ENCODE data around the gene G3BP2.
"Not testable (repeated sequence)": the region's sequence is repeated elsewhere in the genome, so short reads cannot be mapped to it uniquely, and the experiment has no call there.

Gene G3BP2

DNA sequence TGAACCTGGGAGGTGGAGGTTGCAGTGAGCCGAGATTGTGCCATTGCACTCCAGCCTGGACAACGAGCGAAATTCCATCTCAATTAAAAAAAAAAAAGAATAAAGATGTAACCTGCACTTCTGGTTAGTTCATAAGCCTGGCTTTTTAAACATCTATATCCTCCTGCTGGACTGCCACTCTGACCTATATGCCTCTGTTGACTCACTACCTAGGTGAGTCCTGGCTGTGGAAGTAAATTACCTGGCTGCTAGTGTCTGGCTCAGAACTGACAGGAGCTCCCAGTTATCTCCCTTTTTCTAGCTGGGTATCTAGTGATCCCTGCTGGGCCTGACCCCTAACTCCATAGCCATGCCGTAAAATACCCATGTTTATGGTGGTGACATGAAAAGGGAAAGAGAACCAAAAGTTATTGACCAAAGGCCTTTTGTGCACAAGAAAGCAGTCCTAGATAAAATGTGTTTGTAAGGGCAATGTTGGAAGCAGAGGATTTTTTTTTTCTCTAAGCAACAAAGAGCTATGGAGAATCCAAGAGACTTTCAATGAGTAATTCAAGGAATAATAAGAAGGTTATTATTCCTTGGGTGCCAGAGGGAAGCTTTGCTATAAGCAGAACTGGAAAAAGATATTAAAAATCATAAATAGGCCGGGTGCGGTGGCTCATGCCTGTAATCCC is 10.4 kb upstream of the G3BP2 start:
- no peak for DNase-seq

DNA sequence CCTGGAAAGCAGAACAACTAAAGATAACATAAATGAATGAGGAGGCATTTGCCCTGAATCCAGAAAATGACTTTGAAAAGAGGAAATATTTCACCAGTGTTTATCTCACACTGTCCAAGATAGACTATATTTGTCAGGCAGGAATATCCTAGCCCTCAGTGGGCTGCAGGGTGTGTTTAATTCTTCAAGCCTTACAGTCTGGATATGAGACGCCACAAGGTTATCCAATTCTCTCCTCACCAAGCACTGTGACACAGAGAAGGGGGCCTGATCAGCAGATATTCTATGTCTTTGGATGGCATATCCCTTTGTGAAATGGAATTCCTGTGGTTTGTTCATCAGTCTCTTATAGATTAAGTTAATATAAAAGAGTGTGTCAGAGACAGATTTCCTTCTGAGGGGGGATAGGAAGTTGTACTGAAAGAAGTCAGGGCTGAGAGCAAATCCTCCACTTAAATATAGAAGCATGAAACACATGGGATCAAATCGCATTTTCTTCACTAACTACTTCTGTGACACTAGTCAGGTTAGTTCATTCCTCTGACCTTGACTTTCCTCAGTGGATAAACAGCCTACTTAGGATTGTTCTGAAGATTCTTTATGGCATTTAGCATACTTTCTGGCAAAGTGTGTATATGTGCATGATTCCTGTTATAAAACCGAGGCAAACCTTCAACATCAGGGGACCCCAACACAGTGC is 6.8 kb upstream of the G3BP2 start:
- DNase-seq, result no peak

DNA sequence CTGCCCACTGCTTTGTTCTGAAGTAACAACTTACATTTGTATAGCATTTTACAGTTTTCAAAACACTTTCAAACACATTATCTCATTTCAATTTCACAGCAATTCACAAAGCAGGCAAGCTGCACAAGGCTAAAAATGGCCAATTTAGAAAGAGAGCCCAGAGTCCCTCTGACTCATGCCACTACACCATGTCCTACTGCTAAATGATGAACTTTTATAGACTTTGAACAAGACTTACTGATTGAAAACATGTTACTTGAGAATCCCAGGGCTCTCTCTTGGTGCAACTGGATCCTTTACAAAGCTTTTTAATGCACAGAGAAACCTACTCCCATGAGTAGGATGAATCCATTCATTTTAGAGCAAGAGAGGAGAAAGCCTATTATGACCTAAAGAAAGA is 5.8 kb upstream of the G3BP2 start:
- DNase-seq, result no peak

DNA sequence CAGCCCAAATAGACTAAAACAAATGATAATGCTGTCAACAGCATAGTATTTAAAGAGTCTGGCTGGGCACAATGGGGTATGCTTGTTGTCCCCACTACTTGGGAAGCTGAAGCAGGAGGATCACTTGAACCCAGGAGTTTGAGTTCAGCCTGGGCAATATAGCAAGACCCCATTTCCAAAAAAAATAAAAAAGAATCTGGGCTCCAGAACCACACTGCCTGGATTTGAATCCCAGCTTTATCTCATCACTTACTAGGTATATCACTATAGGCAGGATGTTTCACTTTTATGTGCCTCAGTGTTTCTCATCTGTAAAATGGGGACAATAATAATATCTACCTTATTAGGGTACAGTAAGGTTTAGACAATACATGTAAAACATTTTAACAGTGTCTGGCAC is 5.3 kb upstream of the G3BP2 start:
- DNase-seq, result no peak

DNA sequence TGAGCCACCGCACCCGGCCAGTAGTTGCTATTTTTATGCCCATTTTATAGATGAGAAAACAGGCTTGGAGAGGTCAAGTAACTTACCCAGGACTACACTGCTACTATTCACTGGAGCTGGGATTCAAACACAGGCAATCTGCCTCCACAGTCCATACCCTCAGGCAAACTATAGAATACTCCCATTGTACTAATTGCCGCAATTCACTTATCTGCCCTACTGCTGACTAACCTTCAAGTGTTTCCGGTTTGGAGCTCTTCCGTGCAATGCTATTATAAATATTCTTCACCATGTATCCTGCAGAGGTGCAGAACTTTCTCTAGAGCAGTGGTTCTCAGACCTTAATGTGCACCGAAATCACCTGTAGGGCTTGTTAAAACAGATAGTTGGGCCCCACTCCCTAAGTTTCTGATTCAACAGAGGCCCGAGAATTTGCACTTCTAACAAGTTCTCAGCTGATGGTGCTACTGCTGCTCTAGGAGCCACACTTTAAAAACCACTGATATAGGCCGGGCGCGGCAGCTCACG is 1.9 kb upstream of the G3BP2 start:
- no peak for DNase-seq

DNA sequence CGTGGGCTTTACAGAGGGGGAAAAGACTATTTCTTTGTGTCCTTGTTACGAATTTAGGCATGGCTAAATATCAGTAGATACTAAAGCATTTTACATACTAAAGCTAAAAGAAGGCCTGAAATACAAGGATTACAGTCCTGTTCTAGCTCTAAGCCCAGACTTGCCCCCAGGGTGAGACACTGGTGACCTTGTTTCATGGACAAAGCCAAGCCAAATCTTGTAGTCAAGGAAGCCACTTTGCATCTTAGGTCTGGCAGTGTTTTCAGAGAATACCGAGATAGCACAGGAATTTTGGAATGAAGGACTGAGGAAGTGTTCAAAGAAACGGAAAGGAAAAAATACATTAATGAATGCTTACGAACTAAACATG is 733 bp upstream of the G3BP2 start:
- DNase-seq, result no peak

DNA sequence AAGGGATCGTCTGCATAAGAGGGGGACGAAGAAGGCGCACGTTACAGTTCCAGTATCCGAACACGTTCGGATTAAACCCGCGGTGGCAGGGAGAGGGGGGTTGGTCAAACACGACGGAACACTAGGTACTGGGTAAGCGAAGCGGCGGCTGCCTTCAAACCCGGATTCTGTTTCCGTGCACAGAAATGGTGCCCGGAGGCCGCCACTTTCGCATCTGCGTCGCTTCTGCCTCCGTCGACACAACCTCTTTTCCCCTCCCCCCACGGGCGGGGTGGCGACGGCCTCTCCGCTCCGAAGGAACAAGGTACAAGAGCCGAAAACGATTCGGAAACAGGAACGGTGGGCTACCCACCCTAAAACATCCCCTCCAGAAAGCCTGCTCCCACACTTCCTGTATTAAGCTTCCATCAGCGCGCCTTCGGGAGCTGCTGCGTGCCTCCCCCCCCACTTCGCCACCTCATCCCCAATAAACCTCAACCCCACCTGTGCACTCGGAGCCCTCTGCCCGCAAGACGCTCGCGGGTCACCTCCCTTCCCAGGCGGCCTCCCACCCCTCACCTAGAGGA is 667 bp downstream of the G3BP2 start:
- DNase-seq, result peak; percentile 54

- DNase-seq, result no peak
Observed at GRCh38 chr4:75671802-75672421, 1.3 kb downstream of the G3BP2 start.

DNA sequence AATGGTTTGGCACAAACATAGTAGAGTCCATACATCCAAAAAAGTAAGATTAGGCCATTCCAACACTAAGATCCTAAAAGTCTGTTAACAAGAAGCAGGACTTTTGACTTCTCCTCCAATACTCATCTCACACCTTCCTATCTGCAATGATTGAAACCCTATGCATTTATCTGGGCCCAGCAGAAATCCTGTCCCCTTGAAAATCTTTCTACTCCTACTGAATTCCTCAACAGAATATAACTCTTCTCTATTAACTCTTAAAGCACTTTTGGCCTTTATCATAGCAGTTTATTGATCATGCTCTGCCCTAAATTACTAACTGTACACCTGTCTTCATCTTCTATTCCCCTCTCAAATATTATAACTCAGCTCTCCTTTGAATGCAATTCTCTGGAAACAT is 4.6 kb downstream of the G3BP2 start:
- no peak for DNase-seq

- DNase-seq, result not testable (repeated sequence)
Observed at GRCh38 chr4:75667636-75668035, 5.6 kb downstream of the G3BP2 start.

GRCh38 chr4:75666299-75666698 is 6.9 kb downstream of the G3BP2 start:
- DNase-seq, result no peak

DNA sequence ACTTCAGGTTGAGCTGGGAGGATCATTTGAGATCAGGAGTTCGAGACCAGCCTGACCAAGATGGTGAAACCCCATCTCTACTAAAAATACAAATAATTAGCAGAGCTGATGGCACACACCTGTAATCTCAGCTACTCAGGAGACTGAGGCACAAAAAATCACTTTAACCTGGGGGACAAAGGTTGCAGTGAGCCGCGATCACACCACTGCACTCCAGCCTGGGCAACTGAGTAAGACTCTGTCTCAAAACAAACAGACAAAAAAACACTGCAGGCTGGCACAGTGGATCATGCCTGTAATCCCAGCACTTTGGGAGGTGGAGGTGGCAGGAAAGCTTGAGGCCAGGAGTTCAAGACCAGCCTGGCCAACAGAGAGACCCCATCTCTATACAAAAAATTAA is 8.6 kb downstream of the G3BP2 start:
- DNase-seq, result not testable (repeated sequence)

- DNase-seq, result no peak
Observed at GRCh38 chr4:75662626-75663025, 10.6 kb downstream of the G3BP2 start.

DNA sequence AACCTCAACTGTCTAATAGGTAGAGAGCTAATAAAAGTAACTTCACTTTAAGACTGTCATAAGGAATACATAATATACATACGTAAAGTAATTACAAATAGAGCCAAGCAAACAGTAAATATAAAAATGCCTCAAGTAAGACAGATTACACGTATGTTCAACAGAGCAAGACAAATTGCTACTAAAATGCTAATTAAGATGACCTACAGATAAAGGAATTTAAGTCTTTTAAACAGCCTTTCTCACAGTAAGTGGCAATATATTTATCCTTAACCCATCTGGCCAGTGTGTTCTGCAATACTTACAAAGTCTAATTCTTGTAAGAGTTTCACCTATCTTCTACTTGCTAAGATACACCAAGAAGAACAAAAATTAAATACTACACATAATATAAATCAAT is 12.7 kb downstream of the G3BP2 start:
- no peak for DNase-seq

DNA sequence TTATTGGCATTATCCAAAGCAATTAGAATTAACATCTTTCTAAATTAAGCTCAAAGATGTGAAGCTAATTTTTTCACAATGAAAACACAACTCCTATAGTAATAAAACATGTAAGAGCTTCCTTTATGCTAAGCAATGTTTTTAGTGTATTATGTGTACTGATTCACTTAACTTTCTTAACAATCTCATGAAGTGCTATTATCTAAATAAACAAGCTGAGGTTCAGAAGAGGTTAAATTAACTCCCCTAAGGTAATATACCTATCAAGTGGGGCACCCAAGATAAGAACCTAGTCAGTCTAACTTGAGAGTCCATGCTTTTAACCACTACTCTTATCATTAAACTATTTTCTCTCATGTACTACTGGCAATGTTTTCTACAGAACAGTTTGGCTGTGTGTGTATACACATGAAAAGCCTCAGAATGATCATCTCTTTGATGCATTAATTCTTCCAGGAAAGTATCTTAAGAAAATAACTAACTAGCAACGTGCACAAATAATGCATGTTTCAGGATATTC is 13.6 kb downstream of the G3BP2 start:
- DNase-seq, result no peak

DNA sequence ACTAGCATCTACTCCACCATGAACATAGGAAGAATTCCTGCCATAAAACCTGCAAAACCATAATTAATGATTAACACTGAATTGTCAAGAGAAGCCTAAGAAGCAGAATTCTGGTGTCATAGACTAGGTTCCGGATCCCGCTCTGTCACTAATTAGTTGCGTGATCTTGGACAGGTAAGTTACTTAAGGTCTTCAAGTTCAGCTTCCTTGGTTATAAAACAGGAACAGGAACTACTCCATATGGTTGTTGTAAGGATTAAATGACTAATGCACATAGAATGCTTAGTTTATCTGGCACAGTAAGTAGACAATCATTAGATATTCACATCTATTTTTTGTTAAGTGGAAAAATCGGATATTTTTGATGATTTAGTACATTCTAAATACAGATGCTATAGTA is 14.3 kb downstream of the G3BP2 start:
- no peak for DNase-seq

DNA sequence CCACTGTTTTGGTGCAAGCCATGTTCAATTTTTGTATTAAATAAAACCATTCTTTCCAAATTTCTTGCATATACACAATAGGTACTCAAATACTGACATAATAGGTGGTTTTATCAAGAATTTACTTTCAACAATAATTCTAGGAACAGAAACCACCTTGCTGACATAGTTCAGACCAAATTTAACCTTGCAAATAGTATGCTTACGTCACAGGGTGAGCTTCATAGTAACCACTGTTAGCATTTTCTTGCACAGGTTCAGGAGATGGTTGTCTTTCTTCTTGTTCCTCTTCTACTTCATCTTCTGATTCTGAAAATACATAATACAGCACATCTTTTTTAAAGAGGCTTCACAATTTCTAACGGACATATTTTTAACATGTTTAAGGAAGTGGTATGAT is 17.6 kb downstream of the G3BP2 start:
- no peak for DNase-seq

DNA sequence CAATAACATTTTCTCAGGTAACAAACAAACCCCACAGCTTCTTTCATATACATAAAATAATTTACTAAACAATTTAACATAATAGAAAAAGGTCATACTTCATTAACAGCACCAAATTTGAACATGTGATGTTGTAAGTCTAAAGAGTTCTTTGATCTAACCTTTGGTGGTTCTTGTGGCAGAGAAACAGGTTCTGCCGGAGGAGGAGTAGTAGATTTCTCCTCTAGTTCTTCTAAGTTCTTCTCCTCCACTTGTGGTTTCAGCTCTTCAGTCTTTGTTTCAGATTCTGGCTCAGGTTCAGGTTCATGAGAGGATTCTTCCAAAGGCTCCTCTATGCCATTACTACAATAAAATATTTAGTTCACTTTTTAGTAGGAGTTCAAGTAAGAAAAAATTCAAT is 18.3 kb downstream of the G3BP2 start:
- no peak for DNase-seq

DNA sequence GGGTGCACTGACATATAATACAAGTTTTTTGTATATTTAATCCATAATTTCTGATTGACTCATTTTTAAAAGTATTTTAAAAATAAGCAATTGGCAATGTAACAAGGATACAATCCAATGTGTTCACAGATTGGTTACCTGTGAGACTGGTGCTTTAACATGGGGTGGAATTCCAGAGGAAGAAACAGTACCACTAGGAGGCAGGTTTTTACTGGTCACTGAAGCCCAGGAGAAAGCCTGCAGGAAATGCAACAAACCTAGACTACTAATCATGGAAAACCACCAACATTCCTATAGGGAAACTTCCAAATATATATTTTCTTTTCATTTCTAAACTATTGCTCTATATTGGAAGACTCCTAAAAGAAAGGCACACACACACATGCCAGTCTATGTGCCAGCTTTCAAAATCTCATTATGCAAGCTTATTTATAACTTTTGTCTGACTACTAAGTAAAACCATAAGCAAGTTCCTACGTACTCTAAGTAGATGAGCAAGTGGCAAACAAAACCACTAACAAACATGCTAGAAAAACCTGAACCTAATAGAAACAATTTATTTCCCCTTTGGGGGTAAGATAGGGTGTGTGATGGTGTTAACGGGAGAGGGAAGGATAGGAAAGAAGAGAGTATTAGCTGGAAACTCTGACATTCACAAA is 19.2 kb downstream of the G3BP2 start:
- DNase-seq, result no peak

GRCh38 chr4:75644095-75644494 is 29.1 kb downstream of the G3BP2 start:
- peak; percentile 49 for DNase-seq

GRCh38 chr4:75643651-75644050 is 29.6 kb downstream of the G3BP2 start:
- DNase-seq, result no peak

DNA sequence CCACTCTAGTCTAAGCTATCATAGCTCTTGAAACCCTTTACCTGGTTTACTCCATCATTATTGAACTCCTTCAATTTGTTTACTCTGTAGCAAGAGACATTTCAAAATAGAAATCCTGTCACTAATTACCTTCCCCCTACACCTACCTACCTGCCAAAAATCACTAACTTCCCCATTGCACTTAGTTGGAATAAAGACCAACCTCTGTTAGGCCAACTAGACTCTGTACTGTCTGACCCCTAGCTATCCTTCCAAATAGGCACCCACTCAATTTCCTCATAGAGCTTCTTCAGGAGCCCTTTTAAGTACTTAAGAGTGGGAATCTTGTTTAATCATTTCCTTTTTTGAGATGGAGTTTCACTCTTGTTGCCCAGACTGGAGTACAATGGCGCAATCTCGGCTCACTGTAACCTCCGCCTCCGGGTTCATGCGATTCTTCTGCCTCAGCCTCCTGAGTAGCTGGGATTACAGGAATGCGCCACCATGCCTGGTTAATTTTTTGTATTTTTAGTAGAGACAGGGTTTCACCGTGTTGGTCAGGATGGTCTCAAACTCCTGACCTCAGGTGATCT is 34.0 kb downstream of the G3BP2 start:
- DNase-seq, result peak; percentile 54

GRCh38 chr4:75637827-75638226 is 35.4 kb downstream of the G3BP2 start:
- no peak for DNase-seq

All from MV-4-11 (cell line).